Astrocyte (in vitro differentiated cells and primary cell): ENCODE measurements around the gene FAM13A. TPM values are rescaled to one million over a fixed set of nuclear protein-coding genes. Genes with fewer than 3 reads are reported as not detected.
A peak's percentile ranks its signal among the peaks of the same experiment; 100 is the strongest.
"Not testable (repeated sequence)": the region's sequence is repeated elsewhere in the genome, so short reads cannot be mapped to it uniquely, and the experiment has no call there.

Experiments
- DNase-seq: peaks from one replicate; pipeline ENCODE4 v3.0.0-alpha.2; 2010; ENCODE audit warnings: low read depth
- FAIRE-seq: peaks from 2 replicates; lab custom pipeline; 2011; peaks lifted over from hg19 to GRCh38; lab: Jason Lieb, UNC
- H2AFZ ChIP-seq: 2 replicates; pipeline ENCODE4 v1.6.0; 2012; ENCODE audit warnings: low read depth, low read length, inconsistent platforms
- H3K27ac ChIP-seq: 2 replicates; pipeline ENCODE4 v1.5.1; 2011; ENCODE audit warnings: low read depth, low read length, inconsistent platforms
- H3K27me3 ChIP-seq: 2 replicates; pipeline ENCODE4 v1.6.0; 2011; ENCODE audit warnings: low read length, inconsistent platforms; ENCODE audit not compliant: insufficient read depth
- H3K36me3 ChIP-seq: 2 replicates; pipeline ENCODE4 v1.5.1; 2011; ENCODE audit warnings: low read length, inconsistent platforms; ENCODE audit not compliant: insufficient read depth
- H3K4me1 ChIP-seq: 2 replicates; pipeline ENCODE4 v1.5.1; 2011; ENCODE audit warnings: low read length, inconsistent platforms; ENCODE audit not compliant: insufficient read depth
- H3K4me2 ChIP-seq: 2 replicates; pipeline ENCODE4 v1.6.0; 2012; ENCODE audit warnings: low read length, inconsistent platforms
- H3K4me3 ChIP-seq: 2 replicates; pipeline ENCODE4 v1.5.1; 2011; ENCODE audit warnings: low read depth, mild to moderate bottlenecking, low read length, inconsistent platforms; ENCODE audit not compliant: insufficient read depth
- H3K79me2 ChIP-seq: 2 replicates; pipeline ENCODE4 v1.6.0; 2012; ENCODE audit warnings: mild to moderate bottlenecking, low read length, inconsistent platforms; ENCODE audit not compliant: insufficient read depth
- H3K9ac ChIP-seq: 2 replicates; pipeline ENCODE4 v1.6.0; 2012; ENCODE audit warnings: mild to moderate bottlenecking, low read length, inconsistent platforms
- H3K9me3 ChIP-seq: 2 replicates; pipeline ENCODE4 v1.5.1; 2012; ENCODE audit warnings: low read depth, mild to moderate bottlenecking, low read length, inconsistent platforms; ENCODE audit not compliant: insufficient read depth
- H4K20me1 ChIP-seq: 2 replicates; pipeline ENCODE4 v1.6.0; 2012; ENCODE audit warnings: low read length, inconsistent platforms; ENCODE audit not compliant: insufficient read depth
- H3K27ac Mint-ChIP-seq: one replicate; pipeline ENCODE4 v1.8.0; 2021; ENCODE audit warnings: mild to moderate bottlenecking, mixed read lengths; ENCODE audit not compliant: unreplicated experiment
- H3K27me3 Mint-ChIP-seq: one replicate; pipeline ENCODE4 v1.8.0; 2021; ENCODE audit warnings: low read depth, mixed read lengths; ENCODE audit not compliant: unreplicated experiment
- H3K36me3 Mint-ChIP-seq: one replicate; pipeline ENCODE4 v1.8.0; 2021; ENCODE audit warnings: low read depth, mixed read lengths; ENCODE audit not compliant: unreplicated experiment
- H3K4me1 Mint-ChIP-seq: one replicate; pipeline ENCODE4 v1.8.0; 2021; ENCODE audit warnings: low read depth, mixed read lengths; ENCODE audit not compliant: unreplicated experiment
- H3K4me3 Mint-ChIP-seq: one replicate; pipeline ENCODE4 v1.8.0; 2021; ENCODE audit warnings: mild to moderate bottlenecking, moderate library complexity, mixed read lengths; ENCODE audit not compliant: unreplicated experiment
- H3K9me3 Mint-ChIP-seq: one replicate; pipeline ENCODE4 v1.8.0; 2021; ENCODE audit warnings: mild to moderate bottlenecking, mixed read lengths; ENCODE audit not compliant: unreplicated experiment
- EZH2 ChIP-seq: IDR thresholded peaks from 2 replicates; pipeline ENCODE4 v1.6.1; 2012; ENCODE audit warnings: mild to moderate bottlenecking, low read length, inconsistent platforms; ENCODE audit not compliant: insufficient read depth
- total RNA-seq: library from RNA; stranded (reverse); gene quantifications from 2 replicates; pipeline ENCODE4 v1.2.1, GENCODE V29; 2021
- TF ChIP-seq, protein P1 (sequence below): IDR thresholded peaks from 2 replicates; pipeline ENCODE4 v1.5.1; 2011; ENCODE audit warnings: low read depth, mild to moderate bottlenecking, inconsistent platforms, low read length, moderate library complexity; ENCODE audit not compliant: insufficient read depth

FAM13A gene
- total RNA-seq, 1 donor from 2014 or later = 12.0 TPM

DNA sequence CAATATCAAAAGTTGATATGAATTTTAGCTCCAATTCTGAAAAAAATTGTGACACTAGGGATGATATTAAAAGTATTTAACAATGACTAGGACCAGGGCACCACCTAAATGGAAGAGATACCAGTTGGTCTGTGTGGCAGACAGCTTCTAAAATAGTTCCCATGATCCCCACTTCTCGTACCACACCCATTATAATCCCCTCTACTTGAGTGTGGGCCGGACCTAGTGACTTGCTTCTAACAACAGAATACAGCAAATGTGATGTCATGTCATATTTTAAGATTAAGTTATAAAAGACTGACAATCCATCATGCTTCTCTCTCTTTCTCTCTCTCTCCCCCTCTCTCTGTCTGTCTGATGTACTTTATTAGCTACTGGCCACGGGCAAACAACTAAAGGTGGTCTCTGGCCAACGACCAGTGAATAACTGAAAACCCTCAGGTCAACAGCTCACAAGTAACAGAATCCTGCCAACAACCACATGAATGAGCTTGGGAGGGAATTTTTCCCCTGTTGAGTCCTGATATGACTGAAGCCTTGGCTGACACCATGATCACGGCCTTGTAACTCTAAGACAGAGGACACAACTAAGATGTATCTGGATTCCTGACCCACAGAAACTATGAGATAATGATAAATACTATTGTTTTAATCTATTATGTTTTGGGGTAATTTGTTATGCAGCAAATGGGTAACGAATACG lies 34.4 kb downstream of the FAM13A start:
- Histone ChIP-seq H3K27me3 (no peaks in the 10 kb centered on the region), H3K9ac (no peak overlapping the region), H2AFZ (no peak overlapping the region), H3K9me3 (no peaks in the 10 kb centered on the region), H3K4me1 (no peaks in the 10 kb centered on the region), H3K4me2 (no peak overlapping the region), H3K36me3 (peaks cover 2% of the 10 kb centered on the region), H4K20me1 (no peaks in the 10 kb centered on the region), H3K4me3 (no peak overlapping the region), H3K27ac (no peak overlapping the region), H3K79me2 (no peaks in the 10 kb centered on the region)
- Mint-ChIP-seq H3K27ac (no peak overlapping the region), H3K4me1 (no peaks in the 10 kb centered on the region), H3K36me3 (peaks cover 4% of the 10 kb centered on the region), H3K4me3 (no peak overlapping the region), H3K27me3 (no peaks in the 10 kb centered on the region), H3K9me3 (no peaks in the 10 kb centered on the region)
- FAIRE-seq (no peak), DNase-seq (peak; percentile 42)
- TF ChIP-seq, protein P1, sequence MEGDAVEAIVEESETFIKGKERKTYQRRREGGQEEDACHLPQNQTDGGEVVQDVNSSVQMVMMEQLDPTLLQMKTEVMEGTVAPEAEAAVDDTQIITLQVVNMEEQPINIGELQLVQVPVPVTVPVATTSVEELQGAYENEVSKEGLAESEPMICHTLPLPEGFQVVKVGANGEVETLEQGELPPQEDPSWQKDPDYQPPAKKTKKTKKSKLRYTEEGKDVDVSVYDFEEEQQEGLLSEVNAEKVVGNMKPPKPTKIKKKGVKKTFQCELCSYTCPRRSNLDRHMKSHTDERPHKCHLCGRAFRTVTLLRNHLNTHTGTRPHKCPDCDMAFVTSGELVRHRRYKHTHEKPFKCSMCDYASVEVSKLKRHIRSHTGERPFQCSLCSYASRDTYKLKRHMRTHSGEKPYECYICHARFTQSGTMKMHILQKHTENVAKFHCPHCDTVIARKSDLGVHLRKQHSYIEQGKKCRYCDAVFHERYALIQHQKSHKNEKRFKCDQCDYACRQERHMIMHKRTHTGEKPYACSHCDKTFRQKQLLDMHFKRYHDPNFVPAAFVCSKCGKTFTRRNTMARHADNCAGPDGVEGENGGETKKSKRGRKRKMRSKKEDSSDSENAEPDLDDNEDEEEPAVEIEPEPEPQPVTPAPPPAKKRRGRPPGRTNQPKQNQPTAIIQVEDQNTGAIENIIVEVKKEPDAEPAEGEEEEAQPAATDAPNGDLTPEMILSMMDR = no peak
- TF ChIP-seq EZH2 = no peak

DNA sequence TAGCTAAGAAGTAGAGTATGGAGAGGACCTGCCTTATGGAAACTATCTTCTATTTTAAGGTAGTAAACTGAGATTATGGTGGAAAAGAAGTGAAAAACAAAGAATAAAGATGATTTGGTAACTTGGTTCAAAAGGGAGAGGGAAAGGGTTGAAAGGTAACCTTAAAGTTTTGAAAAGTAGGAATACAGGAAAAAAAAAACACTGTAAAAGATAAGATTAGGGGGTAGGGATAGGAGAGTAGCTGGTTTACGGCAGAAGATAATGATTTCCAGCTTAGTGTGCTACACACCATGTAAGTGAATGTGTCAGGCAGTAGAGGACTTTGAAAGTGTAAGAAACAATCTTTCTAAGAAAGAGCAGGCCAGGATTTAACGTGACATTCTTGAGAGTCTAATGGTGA lies 35.3 kb downstream of the FAM13A start:
- Mint-ChIP-seq H3K9me3 (no peaks in the 10 kb centered on the region), H3K36me3 (peaks cover 4% of the 10 kb centered on the region), H3K27ac (no peak overlapping the region), H3K27me3 (no peaks in the 10 kb centered on the region), H3K4me3 (no peak overlapping the region), H3K4me1 (no peaks in the 10 kb centered on the region)
- no peak for TF ChIP-seq EZH2
- TF ChIP-seq, protein P1 = no peak
- Histone ChIP-seq H4K20me1 (no peaks in the 10 kb centered on the region), H3K36me3 (peaks cover 2% of the 10 kb centered on the region), H3K9ac (no peak overlapping the region), H3K4me2 (no peak overlapping the region), H3K79me2 (no peaks in the 10 kb centered on the region), H3K27ac (no peak overlapping the region), H3K9me3 (no peaks in the 10 kb centered on the region), H2AFZ (no peak overlapping the region), H3K4me1 (no peaks in the 10 kb centered on the region), H3K4me3 (no peak overlapping the region), H3K27me3 (no peaks in the 10 kb centered on the region)
- no peak for DNase-seq
- no peak for FAIRE-seq

DNA sequence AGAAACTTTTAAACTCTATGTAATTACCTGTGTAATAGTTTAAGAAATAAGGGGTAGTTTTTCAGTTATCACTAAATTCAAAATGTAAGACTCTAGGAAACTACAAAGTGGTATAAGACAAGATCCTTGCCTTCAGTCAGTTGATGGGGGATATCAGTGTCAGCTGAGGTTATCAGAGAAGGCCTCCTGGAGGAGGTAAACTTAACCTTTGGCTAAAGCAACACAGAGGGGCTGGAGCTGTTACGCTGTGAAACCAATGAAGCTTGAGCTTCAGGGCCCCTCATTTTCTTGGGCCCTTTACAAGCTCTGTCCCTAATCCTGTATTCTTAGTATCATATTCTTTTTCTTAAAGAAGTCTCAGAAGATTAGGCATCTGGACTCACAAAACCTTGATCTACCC lies 35.9 kb downstream of the FAM13A start:
- no peaks in the 10 kb centered on the region for H3K27me3 Mint-ChIP-seq

DNA sequence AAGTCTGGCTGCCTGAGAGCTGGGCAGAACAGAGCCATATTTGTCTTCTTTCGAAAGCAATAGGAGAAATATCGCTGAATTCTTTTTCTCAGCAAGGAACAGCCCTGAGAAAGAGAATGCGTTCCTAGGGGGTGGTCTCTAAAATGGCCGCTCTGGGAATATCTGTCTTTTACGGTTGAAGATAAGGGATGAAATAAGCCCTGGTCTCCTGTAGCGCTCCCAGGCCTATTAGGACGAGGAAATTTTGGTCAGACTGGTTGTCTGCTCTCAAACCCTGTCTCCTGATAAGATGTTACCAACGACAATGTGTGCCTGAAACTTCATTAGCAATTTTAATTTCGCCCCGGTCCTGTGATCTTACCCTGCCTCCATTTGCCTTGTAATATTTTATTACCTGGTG lies 42.1 kb downstream of the FAM13A start:
- peaks cover 21% of the 10 kb centered on the region for H3K36me3 Mint-ChIP-seq
- H3K27me3 ChIP-seq, H3K27ac ChIP-seq, H3K4me1 ChIP-seq, H3K4me3 Mint-ChIP-seq, H3K36me3 ChIP-seq, H3K4me2 ChIP-seq, H3K27me3 Mint-ChIP-seq, H3K79me2 ChIP-seq, FAIRE-seq, H3K9me3 ChIP-seq, H3K27ac Mint-ChIP-seq, H2AFZ ChIP-seq, DNase-seq, H3K9ac ChIP-seq, H3K4me1 Mint-ChIP-seq, H3K4me3 ChIP-seq, H4K20me1 ChIP-seq, H3K9me3 Mint-ChIP-seq: not testable (repeated sequence)

More for the DNA sequence above, 35.9 kb downstream of the FAM13A start:
- no peaks in the 10 kb centered on the region for H3K9me3 ChIP-seq
- Mint-ChIP-seq H3K9me3 (no peaks in the 10 kb centered on the region), H3K4me3 (no peak overlapping the region), H3K36me3 (peaks cover 5% of the 10 kb centered on the region), H3K4me1 (no peaks in the 10 kb centered on the region), H3K27ac (no peak overlapping the region)
- no peaks in the 10 kb centered on the region for H3K27me3 ChIP-seq
- no peak for FAIRE-seq
- no peak overlapping the region for H2AFZ ChIP-seq
- H4K20me1 ChIP-seq = no peaks in the 10 kb centered on the region
- no peaks in the 10 kb centered on the region for H3K4me1 ChIP-seq
- H3K79me2 ChIP-seq = no peaks in the 10 kb centered on the region
- H3K27ac ChIP-seq = no peak overlapping the region
- no peak for DNase-seq
- peaks cover 2% of the 10 kb centered on the region for H3K36me3 ChIP-seq
- no peak overlapping the region for H3K9ac ChIP-seq
- H3K4me3 ChIP-seq = no peak overlapping the region
- TF ChIP-seq, protein P1 = no peak
- no peak for TF ChIP-seq EZH2
- H3K4me2 ChIP-seq = no peak overlapping the region
